Measurements from ENCODE around the gene RPH3AL.

RPH3AL gene

DNA sequence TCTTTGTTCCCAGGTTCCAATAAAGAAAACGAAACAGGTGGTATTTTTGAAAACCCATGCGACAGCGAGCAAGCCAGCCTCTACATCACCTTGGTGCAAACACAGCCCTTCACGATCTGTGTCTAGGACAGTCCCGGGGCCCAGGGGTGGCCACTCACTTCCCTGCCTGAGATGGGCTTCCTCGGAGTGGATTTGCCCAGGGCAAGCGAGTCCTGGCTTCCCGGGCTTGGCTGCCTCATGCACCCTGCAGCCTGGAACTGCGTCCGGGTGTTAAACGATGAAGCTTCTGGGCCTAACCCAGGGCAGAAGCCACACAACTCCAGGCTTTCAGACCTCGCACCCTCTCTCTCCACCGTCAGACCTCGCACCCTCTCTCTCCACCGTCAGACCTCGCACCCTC, 66.0 kb downstream of the RPH3AL start:
- Histone ChIP-seq H3K36me3 (ENCODE audit: control insufficient read depth in 2 of 2, insufficient read depth in 1 of 2, low read length in 2 of 2) (no peaks in the 10 kb centered on the region), H3K4me1 (ENCODE audit: control insufficient read depth, insufficient read depth, low read length) (no peaks in the 10 kb centered on the region), H3K4me3 (ENCODE audit: low read depth, low read length) (no peak overlapping the region), H3K9me3 (ENCODE audit: control insufficient read depth, insufficient read depth, low read depth, low read length) (no peaks in the 10 kb centered on the region), H3K27ac (ENCODE audit: extremely low read depth, low read depth, low read length) (no peak overlapping the region)
- CTCF ChIA-PET: no interaction called here
- POLR2A ChIA-PET: no interaction called here
- no peak for TF ChIP-seq ZNF202 (tag by site-specific recombination; IDR thresholded peaks at IDR 0.05; ENCODE audit: borderline replicate concordance)
- TF ChIP-seq ZNF629 (tag by site-specific recombination; IDR thresholded peaks at IDR 0.05): no peak
- no peak for TF ChIP-seq EGR2 (tag by site-specific recombination; IDR thresholded peaks at IDR 0.05; ENCODE audit: low read depth)
- no peak for TF ChIP-seq ZNF324 (tag by site-specific recombination; IDR thresholded peaks at IDR 0.05)
- TF ChIP-seq OSR2 (tag by site-specific recombination; IDR thresholded peaks at IDR 0.05): no peak
- TF ChIP-seq, protein P1, sequence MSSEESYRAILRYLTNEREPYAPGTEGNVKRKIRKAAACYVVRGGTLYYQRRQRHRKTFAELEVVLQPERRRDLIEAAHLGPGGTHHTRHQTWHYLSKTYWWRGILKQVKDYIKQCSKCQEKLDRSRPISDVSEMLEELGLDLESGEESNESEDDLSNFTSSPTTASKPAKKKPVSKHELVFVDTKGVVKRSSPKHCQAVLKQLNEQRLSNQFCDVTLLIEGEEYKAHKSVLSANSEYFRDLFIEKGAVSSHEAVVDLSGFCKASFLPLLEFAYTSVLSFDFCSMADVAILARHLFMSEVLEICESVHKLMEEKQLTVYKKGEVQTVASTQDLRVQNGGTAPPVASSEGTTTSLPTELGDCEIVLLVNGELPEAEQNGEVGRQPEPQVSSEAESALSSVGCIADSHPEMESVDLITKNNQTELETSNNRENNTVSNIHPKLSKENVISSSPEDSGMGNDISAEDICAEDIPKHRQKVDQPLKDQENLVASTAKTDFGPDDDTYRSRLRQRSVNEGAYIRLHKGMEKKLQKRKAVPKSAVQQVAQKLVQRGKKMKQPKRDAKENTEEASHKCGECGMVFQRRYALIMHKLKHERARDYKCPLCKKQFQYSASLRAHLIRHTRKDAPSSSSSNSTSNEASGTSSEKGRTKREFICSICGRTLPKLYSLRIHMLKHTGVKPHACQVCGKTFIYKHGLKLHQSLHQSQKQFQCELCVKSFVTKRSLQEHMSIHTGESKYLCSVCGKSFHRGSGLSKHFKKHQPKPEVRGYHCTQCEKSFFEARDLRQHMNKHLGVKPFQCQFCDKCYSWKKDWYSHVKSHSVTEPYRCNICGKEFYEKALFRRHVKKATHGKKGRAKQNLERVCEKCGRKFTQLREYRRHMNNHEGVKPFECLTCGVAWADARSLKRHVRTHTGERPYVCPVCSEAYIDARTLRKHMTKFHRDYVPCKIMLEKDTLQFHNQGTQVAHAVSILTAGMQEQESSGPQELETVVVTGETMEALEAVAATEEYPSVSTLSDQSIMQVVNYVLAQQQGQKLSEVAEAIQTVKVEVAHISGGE (tag by site-specific recombination; conservative IDR thresholded peaks at IDR 0.05; ENCODE audit: low read depth): no peak
- TF ChIP-seq, protein P2, sequence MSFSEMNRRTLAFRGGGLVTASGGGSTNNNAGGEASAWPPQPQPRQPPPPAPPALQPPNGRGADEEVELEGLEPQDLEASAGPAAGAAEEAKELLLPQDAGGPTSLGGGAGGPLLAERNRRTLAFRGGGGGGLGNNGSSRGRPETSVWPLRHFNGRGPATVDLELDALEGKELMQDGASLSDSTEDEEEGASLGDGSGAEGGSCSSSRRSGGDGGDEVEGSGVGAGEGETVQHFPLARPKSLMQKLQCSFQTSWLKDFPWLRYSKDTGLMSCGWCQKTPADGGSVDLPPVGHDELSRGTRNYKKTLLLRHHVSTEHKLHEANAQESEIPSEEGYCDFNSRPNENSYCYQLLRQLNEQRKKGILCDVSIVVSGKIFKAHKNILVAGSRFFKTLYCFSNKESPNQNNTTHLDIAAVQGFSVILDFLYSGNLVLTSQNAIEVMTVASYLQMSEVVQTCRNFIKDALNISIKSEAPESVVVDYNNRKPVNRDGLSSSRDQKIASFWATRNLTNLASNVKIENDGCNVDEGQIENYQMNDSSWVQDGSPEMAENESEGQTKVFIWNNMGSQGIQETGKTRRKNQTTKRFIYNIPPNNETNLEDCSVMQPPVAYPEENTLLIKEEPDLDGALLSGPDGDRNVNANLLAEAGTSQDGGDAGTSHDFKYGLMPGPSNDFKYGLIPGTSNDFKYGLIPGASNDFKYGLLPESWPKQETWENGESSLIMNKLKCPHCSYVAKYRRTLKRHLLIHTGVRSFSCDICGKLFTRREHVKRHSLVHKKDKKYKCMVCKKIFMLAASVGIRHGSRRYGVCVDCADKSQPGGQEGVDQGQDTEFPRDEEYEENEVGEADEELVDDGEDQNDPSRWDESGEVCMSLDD (tag by site-specific recombination; IDR thresholded peaks at IDR 0.05): no peak

- no peak overlapping the region for H3K27ac ChIP-seq (ENCODE audit: extremely low read depth, low read depth, low read length)
- H3K4me3 ChIP-seq (ENCODE audit: low read depth, low read length): no peak overlapping the region
- no peaks in the 10 kb centered on the region for H3K4me1 ChIP-seq (ENCODE audit: control insufficient read depth, insufficient read depth, low read length)
- POLR2A ChIA-PET: no interaction called here
- CTCF ChIA-PET: no interaction called here
- no peaks in the 10 kb centered on the region for H3K36me3 ChIP-seq (ENCODE audit: control insufficient read depth in 2 of 2, insufficient read depth in 1 of 2, low read length in 2 of 2)
- H3K9me3 ChIP-seq (ENCODE audit: control insufficient read depth, insufficient read depth, low read depth, low read length): no peaks in the 10 kb centered on the region
- TF ChIP-seq, protein P3, sequence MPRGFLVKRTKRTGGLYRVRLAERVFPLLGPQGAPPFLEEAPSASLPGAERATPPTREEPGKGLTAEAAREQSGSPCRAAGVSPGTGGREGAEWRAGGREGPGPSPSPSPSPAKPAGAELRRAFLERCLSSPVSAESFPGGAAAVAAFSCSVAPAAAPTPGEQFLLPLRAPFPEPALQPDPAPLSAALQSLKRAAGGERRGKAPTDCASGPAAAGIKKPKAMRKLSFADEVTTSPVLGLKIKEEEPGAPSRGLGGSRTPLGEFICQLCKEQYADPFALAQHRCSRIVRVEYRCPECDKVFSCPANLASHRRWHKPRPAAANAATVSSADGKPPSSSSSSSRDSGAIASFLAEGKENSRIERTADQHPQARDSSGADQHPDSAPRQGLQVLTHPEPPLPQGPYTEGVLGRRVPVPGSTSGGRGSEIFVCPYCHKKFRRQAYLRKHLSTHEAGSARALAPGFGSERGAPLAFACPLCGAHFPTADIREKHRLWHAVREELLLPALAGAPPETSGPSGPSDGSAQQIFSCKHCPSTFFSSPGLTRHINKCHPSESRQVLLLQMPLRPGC (tag by site-specific recombination; IDR thresholded peaks at IDR 0.05): no peak
- TF ChIP-seq ZNF449 (tag by site-specific recombination; IDR thresholded peaks at IDR 0.05) (no peak), MEIS1 (CRISPR knock-in tag; IDR thresholded peaks at IDR 0.05; ENCODE audit: borderline replicate concordance) (no peak), ZNF701 (tag by site-specific recombination; IDR thresholded peaks at IDR 0.05) (no peak), ZNF157 (tag by site-specific recombination; IDR thresholded peaks at IDR 0.05) (no peak), ZNF600 (tag by site-specific recombination; IDR thresholded peaks at IDR 0.05) (no peak), ZNF670 (tag by site-specific recombination; IDR thresholded peaks at IDR 0.05; ENCODE audit: low read depth) (no peak), PBX3 (CRISPR knock-in tag; IDR thresholded peaks at IDR 0.05) (no peak)
- TF ChIP-seq, protein P4, sequence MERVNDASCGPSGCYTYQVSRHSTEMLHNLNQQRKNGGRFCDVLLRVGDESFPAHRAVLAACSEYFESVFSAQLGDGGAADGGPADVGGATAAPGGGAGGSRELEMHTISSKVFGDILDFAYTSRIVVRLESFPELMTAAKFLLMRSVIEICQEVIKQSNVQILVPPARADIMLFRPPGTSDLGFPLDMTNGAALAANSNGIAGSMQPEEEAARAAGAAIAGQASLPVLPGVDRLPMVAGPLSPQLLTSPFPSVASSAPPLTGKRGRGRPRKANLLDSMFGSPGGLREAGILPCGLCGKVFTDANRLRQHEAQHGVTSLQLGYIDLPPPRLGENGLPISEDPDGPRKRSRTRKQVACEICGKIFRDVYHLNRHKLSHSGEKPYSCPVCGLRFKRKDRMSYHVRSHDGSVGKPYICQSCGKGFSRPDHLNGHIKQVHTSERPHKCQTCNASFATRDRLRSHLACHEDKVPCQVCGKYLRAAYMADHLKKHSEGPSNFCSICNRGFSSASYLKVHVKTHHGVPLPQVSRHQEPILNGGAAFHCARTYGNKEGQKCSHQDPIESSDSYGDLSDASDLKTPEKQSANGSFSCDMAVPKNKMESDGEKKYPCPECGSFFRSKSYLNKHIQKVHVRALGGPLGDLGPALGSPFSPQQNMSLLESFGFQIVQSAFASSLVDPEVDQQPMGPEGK (tag by site-specific recombination; IDR thresholded peaks at IDR 0.05): no peak
- TF ChIP-seq, protein P2 (tag by site-specific recombination; IDR thresholded peaks at IDR 0.05): no peak
Measured at GRCh38 chr17:285751-286422, 66.7 kb downstream of the RPH3AL start.
